ENCODE measurements around the gene CD79A. TPM values are rescaled to one million over a fixed set of nuclear protein-coding genes. Genes with fewer than 3 reads are reported as not detected.

The CD79A gene
- total RNA-seq, 4 donors from 2014 or later: 1.7 to 3.1 TPM; not detected in 2

GRCh38 chr19:41906271-41906670 lies 29.2 kb downstream of the CD79A start:
- peaks cover 0 to 18% (median 0%) of the 10 kb centered on the region in 4 donors for H3K27me3 ChIP-seq
- intact Hi-C loops (cut with DNase I): no loop called here
- H3K4me3 ChIP-seq: no peak overlapping the region
- WGBS, 2 donors: 82 to 91% methylated on average over 1 of the region's 9 CpGs
- H3K27ac ChIP-seq: no peak overlapping the region
- TF ChIP-seq POLR2A (IDR thresholded peaks at IDR 0.05) (no peak), CTCF (IDR thresholded peaks at IDR 0.05) (no peak)
- H3K4me1 ChIP-seq: peaks cover 0 to 13% (median 5%) of the 10 kb centered on the region in 3 donors
- H3K9me3 ChIP-seq: no peaks in the 10 kb centered on the region
- H3K36me3 ChIP-seq: peaks cover 32 to 71% (median 39%) of the 10 kb centered on the region in 3 donors
- no peak for DNase-seq

GRCh38 chr19:41906916-41907680 lies 30.0 kb downstream of the CD79A start:
- DNase-seq: no peak
- H3K4me3 ChIP-seq: no peak overlapping the region
- H3K27ac ChIP-seq: no peak overlapping the region
- H3K9me3 ChIP-seq: no peaks in the 10 kb centered on the region
- H3K4me1 ChIP-seq: peaks cover 0 to 13% (median 5%) of the 10 kb centered on the region in 3 donors
- intact Hi-C loops (cut with DNase I): no loop called here
- 72 to 83% methylated on average over 17 to 20 of the region's 21 CpGs for WGBS, 2 donors
- H3K36me3 ChIP-seq: peaks cover 26 to 63% (median 31%) of the 10 kb centered on the region in 3 donors
- peaks cover 0 to 27% (median under 1%) of the 10 kb centered on the region in 4 donors for H3K27me3 ChIP-seq
- no peak for TF ChIP-seq CTCF (IDR thresholded peaks at IDR 0.05)
- no peak for TF ChIP-seq POLR2A (IDR thresholded peaks at IDR 0.05)

- no peak overlapping the region for H3K27ac ChIP-seq
- H3K9me3 ChIP-seq: no peaks in the 10 kb centered on the region
- peaks cover 19 to 53% (median 21%) of the 10 kb centered on the region in 3 donors for H3K36me3 ChIP-seq
- no peak overlapping the region for H3K4me3 ChIP-seq
- peaks cover 0 to 18% (median 5%) of the 10 kb centered on the region in 3 donors for H3K4me1 ChIP-seq
- intact Hi-C loops (cut with DNase I): no loop called here
- WGBS, 2 donors: 80% methylated on average over 1 of the region's 25 CpGs; no CpG with 5 or more reads in 1 of the 2 donors
- no peak for DNase-seq
- peaks cover 2 to 37% (median 7%) of the 10 kb centered on the region in 4 donors for H3K27me3 ChIP-seq
- TF ChIP-seq CTCF (IDR thresholded peaks at IDR 0.05) (no peak), POLR2A (IDR thresholded peaks at IDR 0.05) (no peak)
Measured at GRCh38 chr19:41907994-41908615, 31.0 kb downstream of the CD79A start.

GRCh38 chr19:41908724-41909464 lies 31.8 kb downstream of the CD79A start:
- H3K4me1 ChIP-seq: peaks cover 0 to 22% (median 5%) of the 10 kb centered on the region in 3 donors
- no peak overlapping the region for H3K27ac ChIP-seq
- DNase-seq: no peak
- H3K4me3 ChIP-seq: no peak overlapping the region
- WGBS, 2 donors: 68 to 73% methylated on average over 3 to 6 of the region's 11 CpGs
- TF ChIP-seq POLR2A (IDR thresholded peaks at IDR 0.05) (no peak), CTCF (IDR thresholded peaks at IDR 0.05) (no peak)
- peaks cover 11 to 45% (median 13%) of the 10 kb centered on the region in 3 donors for H3K36me3 ChIP-seq
- H3K27me3 ChIP-seq: peaks cover 5 to 45% (median 14%) of the 10 kb centered on the region in 4 donors
- H3K9me3 ChIP-seq: no peaks in the 10 kb centered on the region
- intact Hi-C loops (cut with DNase I): no loop called here

Measured in esophagus squamous epithelium (tissue), 5 donors.